Stimulated activated CD4-positive, alpha-beta T cell treated with anti-CD3 and anti-CD28 coated beads, TNF-alpha, amount 100 ng/mL, for 1 hour (primary cell): ENCODE results near the gene C4B.
"Not testable (repeated sequence)": the region's sequence is repeated elsewhere in the genome, so short reads cannot be mapped to it uniquely, and the experiment has no call there.

Source experiments
- DNase-seq, 3 donors: peaks; one replicate each; pipeline ENCODE4 v3.0.0-alpha.2; 2020; ENCODE audit warnings: low read depth in 3 of 3, low spot score in 1 of 3

C4B gene

DNA sequence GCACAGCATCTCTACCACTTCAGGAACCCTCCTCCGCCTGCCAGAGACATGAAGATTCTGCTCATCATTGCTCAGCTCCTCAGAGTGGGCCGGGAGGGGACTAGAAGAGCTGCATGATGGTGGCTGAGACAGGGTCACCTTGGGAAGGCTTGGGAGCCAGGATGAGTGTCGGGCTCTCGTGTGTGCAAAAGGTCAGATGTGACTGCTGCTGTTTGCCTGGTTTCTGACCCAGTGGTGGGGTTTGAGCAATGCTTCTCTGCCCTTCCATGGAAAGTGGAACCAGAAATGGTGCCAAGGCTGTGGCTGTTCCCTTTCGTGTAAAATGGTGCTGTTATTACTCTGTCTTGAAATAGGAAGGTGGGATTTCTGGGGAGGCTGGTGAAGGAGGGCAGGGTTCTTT lies 33.6 kb upstream of the C4B start:
- not testable (repeated sequence) for DNase-seq

- DNase-seq = not testable (repeated sequence)
Observed at GRCh38 chr6:31981744-31982143, 32.9 kb upstream of the C4B start, which contains the start of gene C4A. Gene C4A, plus strand, starts transcription at chr6:31982057. Its CDS starts 51 bp downstream, at chr6:31982108.

DNA sequence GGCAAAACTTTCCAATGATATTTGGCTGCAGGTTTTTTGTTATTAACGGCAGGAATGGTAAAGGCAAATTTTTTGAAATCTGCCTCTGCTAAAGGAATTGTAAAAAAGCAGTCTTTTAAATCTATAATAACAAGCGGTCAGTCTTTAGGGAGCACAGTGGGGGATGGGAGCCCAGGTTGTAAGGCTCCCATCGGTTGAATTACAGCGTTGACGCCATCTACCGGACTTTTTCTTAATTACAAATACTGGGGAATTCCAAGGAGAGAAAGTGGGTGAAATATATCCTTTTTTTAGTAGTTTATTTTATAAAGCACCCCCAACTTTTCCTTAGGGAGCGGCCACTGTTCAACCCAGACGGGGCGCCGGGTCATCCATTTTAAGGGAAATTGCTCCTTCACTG lies 25.2 kb upstream of the C4B start:
- DNase-seq = not testable (repeated sequence)

- not testable (repeated sequence) for DNase-seq
Observed at GRCh38 chr6:31994421-31994820, 20.2 kb upstream of the C4B start.

DNA sequence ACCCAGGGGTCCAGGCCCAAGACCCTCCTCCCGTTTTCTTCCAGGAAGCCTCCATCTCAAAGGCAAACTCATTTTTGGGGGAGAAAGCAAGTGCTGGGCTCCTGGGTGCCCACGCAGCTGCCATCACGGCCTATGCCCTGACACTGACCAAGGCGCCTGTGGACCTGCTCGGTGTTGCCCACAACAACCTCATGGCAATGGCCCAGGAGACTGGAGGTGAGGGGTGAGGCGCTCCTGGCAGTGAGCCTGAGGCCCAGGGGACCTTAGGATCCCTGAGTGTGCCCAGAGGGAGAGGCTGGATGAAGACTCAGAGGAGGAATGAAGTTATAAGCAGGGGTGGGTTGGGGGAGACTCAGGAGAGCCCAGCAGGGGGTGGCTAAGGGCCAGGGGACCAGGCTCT lies 18.2 kb upstream of the C4B start:
- DNase-seq = not testable (repeated sequence)

DNA sequence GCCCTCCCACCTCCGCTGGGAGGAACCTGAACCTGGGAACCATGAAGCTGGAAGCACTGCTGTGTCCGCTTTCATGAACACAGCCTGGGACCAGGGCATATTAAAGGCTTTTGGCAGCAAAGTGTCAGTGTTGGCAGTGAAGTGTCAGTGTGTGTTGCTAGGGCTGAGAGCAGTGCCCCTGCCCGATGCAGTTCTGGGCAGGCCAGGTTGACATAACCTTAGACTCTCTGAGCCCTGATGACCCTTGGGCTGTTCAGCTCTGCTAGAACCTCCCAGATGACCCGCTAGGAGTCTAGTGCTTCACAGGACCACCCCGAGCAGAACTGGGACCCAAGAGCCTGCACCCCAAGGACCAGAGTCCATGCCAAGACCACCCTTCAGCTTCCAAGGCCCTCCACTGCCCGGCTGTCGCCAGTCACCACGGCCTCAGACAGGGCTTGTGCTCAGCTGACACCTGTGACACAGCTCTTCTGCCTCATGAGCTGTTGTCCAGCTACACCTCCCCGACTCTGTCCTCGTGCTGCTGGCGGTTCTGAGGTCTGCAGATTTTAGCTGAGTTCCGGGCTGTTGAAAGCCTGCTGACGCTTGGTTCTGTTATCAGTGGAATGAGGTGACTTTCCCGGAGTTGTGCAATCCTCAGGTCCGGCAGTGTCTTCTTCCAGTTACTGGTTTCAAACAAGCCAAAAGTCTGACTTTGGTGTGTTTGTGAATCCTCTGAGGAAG lies 11.9 kb upstream of the C4B start:
- DNase-seq = not testable (repeated sequence)

GRCh38 chr6:32003301-32003700 lies 11.3 kb upstream of the C4B start:
- not testable (repeated sequence) for DNase-seq

DNA sequence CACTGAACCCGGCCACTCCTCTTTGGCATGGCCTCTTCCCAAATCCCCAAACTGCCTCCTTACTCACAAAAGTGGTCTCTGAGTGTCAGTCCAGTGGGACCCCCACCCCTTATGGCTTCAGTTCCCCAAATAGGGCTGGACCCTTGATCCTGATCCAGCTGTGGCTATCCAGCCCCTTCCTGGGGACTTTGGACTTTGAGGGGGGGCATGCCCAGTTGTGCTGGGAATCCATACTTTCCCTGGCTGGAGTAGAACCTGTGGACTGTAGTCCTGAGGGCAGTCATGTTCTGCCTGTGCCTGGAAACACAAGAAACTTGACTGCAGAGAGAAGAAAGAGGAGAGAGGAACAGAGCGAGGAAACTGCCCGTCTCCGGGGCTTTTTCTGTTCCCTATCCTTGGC lies 10.2 kb upstream of the C4B start:
- not testable (repeated sequence) for DNase-seq

DNA sequence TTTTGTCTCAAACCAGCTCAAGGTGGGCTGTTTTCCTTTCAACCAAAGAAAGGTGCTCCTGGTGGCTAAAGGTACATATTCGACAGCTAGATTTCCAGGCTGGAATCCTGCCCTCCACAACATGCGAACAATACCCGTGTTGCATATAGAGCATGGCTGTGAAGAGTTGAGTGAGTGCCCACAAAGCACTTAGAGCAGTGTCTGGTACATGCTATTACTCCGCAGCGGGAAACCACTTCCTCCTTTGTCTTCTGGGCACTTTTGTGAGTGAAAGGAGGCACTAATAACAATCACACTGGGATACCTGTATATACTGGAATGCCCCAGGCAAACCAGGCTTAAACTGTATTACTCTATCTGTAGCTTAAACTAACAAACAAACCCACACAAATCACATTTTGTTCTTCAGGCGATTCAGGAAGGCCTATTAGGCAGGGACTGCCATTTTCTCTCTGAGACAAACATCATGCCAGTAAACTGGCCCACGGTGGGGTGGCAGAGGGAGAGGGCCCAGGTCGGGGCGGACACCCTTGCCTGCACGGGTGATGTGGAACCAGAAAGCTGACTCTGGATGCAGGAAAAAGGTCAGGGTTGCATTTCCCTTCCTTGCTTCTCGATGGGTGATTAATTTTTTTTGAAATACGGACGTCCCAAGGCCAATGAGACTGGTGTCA lies 9.6 kb upstream of the C4B start:
- DNase-seq = not testable (repeated sequence)

- not testable (repeated sequence) for DNase-seq
Observed at GRCh38 chr6:32005538-32005880, 9.1 kb upstream of the C4B start.

GRCh38 chr6:32005991-32006529 lies 8.5 kb upstream of the C4B start:
- DNase-seq = not testable (repeated sequence)

- DNase-seq = not testable (repeated sequence)
Observed at GRCh38 chr6:32007086-32007485, 7.5 kb upstream of the C4B start.

DNA sequence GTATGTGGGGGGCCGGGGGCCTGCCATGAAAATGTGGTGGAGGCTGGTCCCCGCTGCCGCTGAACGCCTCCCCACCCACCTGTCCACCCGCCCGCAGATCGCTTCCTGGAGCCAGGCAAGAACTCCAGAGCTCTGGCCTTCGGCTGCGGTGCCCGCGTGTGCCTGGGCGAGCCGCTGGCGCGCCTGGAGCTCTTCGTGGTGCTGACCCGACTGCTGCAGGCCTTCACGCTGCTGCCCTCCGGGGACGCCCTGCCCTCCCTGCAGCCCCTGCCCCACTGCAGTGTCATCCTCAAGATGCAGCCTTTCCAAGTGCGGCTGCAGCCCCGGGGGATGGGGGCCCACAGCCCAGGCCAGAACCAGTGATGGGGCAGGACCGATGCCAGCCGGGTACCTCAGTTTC lies 6.6 kb upstream of the C4B start:
- not testable (repeated sequence) for DNase-seq

DNA sequence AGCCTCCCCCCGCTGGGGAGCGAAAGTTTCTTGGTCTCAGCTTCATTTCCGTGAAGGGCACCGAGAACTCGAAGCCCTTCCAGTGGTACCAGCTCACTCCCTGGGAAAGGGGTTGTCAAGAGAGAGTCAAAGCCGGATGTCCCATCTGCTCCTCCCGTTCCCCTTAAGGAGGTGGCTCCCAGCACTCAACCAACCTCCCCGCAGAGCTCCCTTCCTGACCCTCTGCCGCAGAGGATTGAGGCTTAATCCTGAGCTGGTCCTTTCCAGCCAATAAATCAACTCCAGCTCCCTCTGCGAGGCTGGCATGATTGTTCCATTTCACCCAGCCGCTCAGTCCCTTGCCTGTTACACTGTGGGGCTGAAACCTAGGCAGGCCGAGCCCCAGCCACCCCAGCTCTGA lies 6.0 kb upstream of the C4B start:
- not testable (repeated sequence) for DNase-seq

GRCh38 chr6:32009537-32009936 lies 5.1 kb upstream of the C4B start:
- DNase-seq = not testable (repeated sequence)

DNA sequence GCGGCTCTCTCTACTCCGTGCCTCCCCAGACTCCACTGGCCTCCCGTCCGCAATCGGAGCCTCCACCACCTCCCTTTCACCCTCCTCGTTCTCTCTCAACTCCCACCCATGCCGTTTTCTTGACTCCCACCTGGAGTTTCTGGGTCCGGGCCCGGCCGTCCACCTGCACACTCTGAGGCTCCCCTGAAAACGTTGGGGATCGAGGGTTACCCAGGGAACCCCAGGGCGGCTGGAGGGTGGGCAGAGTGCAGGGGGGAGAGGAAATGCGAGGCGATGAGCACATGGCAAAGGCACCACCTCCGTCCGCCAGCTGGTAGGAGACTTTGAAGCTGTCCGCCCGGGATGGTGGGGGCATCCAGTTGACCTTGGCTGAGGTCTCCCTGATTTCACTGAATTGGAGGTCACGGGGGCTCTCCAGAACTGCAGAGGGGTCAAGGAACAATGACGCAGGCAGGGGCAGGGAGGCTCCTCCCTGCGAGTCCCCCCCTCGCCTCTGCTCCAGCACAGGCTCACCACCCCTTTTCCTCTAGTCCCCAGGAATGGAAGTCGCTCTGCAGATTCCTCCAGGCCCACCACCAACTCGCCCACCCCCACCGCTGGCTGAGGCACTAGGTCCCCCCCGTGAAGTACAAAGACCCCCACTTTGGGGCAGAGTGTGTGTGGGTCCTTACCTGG lies 3.6 kb upstream of the C4B start:
- DNase-seq = not testable (repeated sequence)

GRCh38 chr6:32012941-32013617 lies 1.5 kb upstream of the C4B start:
- DNase-seq = not testable (repeated sequence)

GRCh38 chr6:32013738-32014137 lies 857 bp upstream of the C4B start:
- not testable (repeated sequence) for DNase-seq

- DNase-seq = not testable (repeated sequence)
Observed at GRCh38 chr6:32022100-32022499, 7.5 kb downstream of the C4B start.

GRCh38 chr6:32028631-32029030 lies 14.0 kb downstream of the C4B start:
- DNase-seq = not testable (repeated sequence)

DNA sequence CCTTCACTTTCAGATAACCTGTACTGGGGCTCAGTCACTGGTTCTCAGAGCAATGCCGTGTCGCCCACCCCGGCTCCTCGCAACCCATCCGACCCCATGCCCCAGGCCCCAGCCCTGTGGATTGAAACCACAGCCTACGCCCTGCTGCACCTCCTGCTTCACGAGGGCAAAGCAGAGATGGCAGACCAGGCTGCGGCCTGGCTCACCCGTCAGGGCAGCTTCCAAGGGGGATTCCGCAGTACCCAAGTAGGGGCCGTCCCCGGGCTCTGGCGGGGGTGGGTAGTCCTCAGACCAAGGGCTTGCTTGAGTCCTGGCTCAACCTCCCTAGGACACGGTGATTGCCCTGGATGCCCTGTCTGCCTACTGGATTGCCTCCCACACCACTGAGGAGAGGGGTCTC lies 15.0 kb downstream of the C4B start:
- DNase-seq = not testable (repeated sequence)
